ENCODE data around the gene TMEM238.
A peak's percentile ranks its signal among the peaks of the same experiment; 100 is the strongest.

TMEM238 gene

DNA sequence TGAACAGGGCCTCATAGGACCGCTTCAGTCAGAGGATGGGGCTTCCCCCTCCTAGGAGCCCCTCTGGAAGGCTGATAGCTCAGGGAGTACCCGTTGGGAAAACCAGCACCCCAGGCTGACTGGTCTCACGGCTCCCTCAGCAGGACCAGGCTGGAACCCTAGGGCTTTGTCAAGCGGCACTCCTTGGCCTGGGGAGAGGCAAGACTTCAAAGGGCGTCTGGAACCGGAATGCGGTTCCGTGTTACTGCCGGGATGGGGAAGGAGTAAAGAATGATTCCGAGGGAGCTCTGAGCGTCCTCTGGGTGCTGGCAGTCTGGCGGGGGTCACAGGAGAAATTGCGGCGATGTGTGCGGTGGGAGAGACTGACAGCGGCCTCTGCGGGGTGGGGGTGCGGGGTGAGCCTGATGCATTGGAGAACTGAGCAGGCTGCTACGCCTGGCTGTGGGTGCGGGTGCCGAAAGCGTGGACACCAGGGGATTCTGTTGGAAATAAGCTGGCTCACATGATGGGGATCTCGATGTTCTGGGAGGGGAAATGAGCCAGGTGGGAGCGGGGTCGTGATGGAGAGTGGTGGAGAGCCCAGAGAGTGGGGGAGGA, 31.4 kb downstream of the TMEM238 start:
- peaks cover 18 to 24% of the 10 kb centered on the region in 2 donors for H3K4me1 ChIP-seq (ENCODE audit: control insufficient read depth in 2 of 2, insufficient read depth in 1 of 2, low read depth in 1 of 2, low read length in 2 of 2)
- no peak overlapping the region for H4K8ac ChIP-seq (ENCODE audit: low read depth, low read length)
- no peak overlapping the region for H3K4me2 ChIP-seq (ENCODE audit: insufficient read depth, low read length, poor library complexity, severe bottlenecking)
- H2BK5ac ChIP-seq (ENCODE audit: low read length) = no peak overlapping the region
- H2BK12ac ChIP-seq (ENCODE audit: low read length) = no peak overlapping the region
- no peak overlapping the region for H3K27ac ChIP-seq (replicated peaks; ENCODE audit: low read length)
- H2AFZ ChIP-seq (ENCODE audit: low read length) = no peak overlapping the region
- WGBS, 2 donors (ENCODE audit: extremely low coverage in 2 of 2, insufficient read length in 2 of 2, insufficient replicate concordance in 1 of 2) = no CpG with 5 or more reads among the region's 25 CpGs
- no peak overlapping the region for H2BK120ac ChIP-seq (ENCODE audit: low read depth, low read length)
- H3K14ac ChIP-seq (ENCODE audit: low read length) = no peak overlapping the region
- H4K91ac ChIP-seq (ENCODE audit: low read depth, low read length, poor library complexity) = no peak overlapping the region
- H3K18ac ChIP-seq (ENCODE audit: low read length) = no peak overlapping the region
- peaks cover 7 to 59% (median 56%) of the 10 kb centered on the region in 3 experiments for H3K27me3 ChIP-seq (ENCODE audit: control insufficient read depth in 3 of 3, insufficient read depth in 3 of 3, low read depth in 1 of 3, low read length in 3 of 3)
- H3K79me1 ChIP-seq (ENCODE audit: low read depth, low read length) = no peaks in the 10 kb centered on the region
- H3K36me3 ChIP-seq (replicated peaks in 1 of 2; ENCODE audit: control insufficient read depth in 2 of 2, insufficient read depth in 2 of 2, low read length in 2 of 2) = peaks cover 2 to 6% of the 10 kb centered on the region in 2 donors
- no peak overlapping the region for H3K9ac ChIP-seq (ENCODE audit: low read depth, low read length, poor library complexity)
- no peak overlapping the region for H3K4ac ChIP-seq (ENCODE audit: low read length)
- DNase-seq (ENCODE audit: low spot score) = no peak
- H2AK5ac ChIP-seq (ENCODE audit: low read depth, low read length) = peak overlapping the region; percentile 36
- no peak overlapping the region for H3K4me3 ChIP-seq (ENCODE audit: low read length in 2 of 2)
- H2BK15ac ChIP-seq (ENCODE audit: low read length) = peak overlapping the region; percentile 17
- H3K9me3 ChIP-seq (replicated peaks in 1 of 2; ENCODE audit: control insufficient read depth in 2 of 2, insufficient read depth in 1 of 2, low read depth in 1 of 2, low read length in 2 of 2) = peaks cover 0 to 2% of the 10 kb centered on the region in 2 donors
- H3K23ac ChIP-seq (ENCODE audit: low read depth, low read length, poor library complexity) = no peak overlapping the region

- Histone ChIP-seq H3K4ac (ENCODE audit: low read length) (no peak overlapping the region), H2AFZ (ENCODE audit: low read length) (no peak overlapping the region), H4K8ac (ENCODE audit: low read depth, low read length) (no peak overlapping the region), H2BK15ac (ENCODE audit: low read length) (no peak overlapping the region), H3K79me1 (ENCODE audit: low read depth, low read length) (no peaks in the 10 kb centered on the region), H3K27ac (replicated peaks; ENCODE audit: low read length) (no peak overlapping the region), H3K4me3 (ENCODE audit: low read length in 2 of 2) (no peak overlapping the region), H3K36me3 (replicated peaks in 1 of 2; ENCODE audit: control insufficient read depth in 2 of 2, insufficient read depth in 2 of 2, low read length in 2 of 2) (peaks cover 3 to 12% of the 10 kb centered on the region in 2 donors), H3K4me1 (ENCODE audit: control insufficient read depth in 2 of 2, insufficient read depth in 1 of 2, low read depth in 1 of 2, low read length in 2 of 2) (peaks cover 19 to 24% of the 10 kb centered on the region in 2 donors), H2AK5ac (ENCODE audit: low read depth, low read length) (peak overlapping the region; percentile 27), H2BK120ac (ENCODE audit: low read depth, low read length) (no peak overlapping the region), H3K9me3 (replicated peaks in 1 of 2; ENCODE audit: control insufficient read depth in 2 of 2, insufficient read depth in 1 of 2, low read depth in 1 of 2, low read length in 2 of 2) (peaks cover 0 to 2% of the 10 kb centered on the region in 2 donors), H4K91ac (ENCODE audit: low read depth, low read length, poor library complexity) (no peak overlapping the region), H2BK12ac (ENCODE audit: low read length) (no peak overlapping the region), H3K23ac (ENCODE audit: low read depth, low read length, poor library complexity) (peak overlapping the region; percentile 50), H2BK5ac (ENCODE audit: low read length) (no peak overlapping the region), H3K14ac (ENCODE audit: low read length) (no peak overlapping the region), H3K4me2 (ENCODE audit: insufficient read depth, low read length, poor library complexity, severe bottlenecking) (no peak overlapping the region), H3K18ac (ENCODE audit: low read length) (peak overlapping the region; percentile 67), H3K9ac (ENCODE audit: low read depth, low read length, poor library complexity) (peak overlapping the region; percentile 60), H3K27me3 (ENCODE audit: control insufficient read depth in 3 of 3, insufficient read depth in 3 of 3, low read depth in 1 of 3, low read length in 3 of 3) (peaks cover 7 to 53% (median 52%) of the 10 kb centered on the region in 3 experiments)
- no CpG with 5 or more reads among the region's 6 CpGs for WGBS, 2 donors (ENCODE audit: extremely low coverage in 2 of 2, insufficient read length in 2 of 2, insufficient replicate concordance in 1 of 2)
- DNase-seq (ENCODE audit: low spot score) = no peak
Observed at GRCh38 chr19:55352040-55352439, 32.1 kb downstream of the TMEM238 start.

DNA sequence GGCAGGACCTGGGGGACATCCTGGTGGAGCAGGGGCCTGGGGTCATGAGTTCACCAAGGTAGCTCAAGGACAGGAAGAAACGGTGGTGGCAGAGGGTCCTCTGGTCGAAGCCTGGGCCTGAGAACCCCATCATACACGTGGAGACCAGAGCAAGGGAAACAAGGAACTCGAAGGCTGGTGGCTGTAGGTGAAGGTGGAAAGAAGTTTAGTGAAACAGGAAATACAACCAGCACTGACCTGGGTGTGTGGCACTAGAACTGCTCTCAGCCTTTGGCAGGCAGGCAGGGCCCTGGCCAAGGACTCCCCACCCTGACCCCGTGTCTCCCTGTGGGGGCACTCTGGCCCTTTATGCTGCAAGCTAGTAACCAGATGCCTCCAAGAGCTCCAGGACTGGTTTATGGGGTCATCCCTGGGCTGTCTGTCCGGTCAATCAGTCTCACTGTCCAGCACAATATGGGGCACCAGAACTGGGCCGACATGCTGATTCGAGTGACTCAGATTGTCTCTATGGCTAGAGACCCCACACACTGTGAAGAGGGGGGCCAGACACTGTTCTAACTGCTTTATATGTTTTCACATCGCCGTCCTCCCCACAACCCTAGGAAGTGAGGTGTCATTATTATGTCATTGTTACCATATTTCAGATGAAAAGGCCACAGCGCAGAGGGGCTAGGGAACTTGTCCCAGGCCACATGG, 33.3 kb downstream of the TMEM238 start:
- Histone ChIP-seq H4K8ac (ENCODE audit: low read depth, low read length) (no peak overlapping the region), H3K27ac (replicated peaks; ENCODE audit: low read length) (no peak overlapping the region), H3K9ac (ENCODE audit: low read depth, low read length, poor library complexity) (peak overlapping the region; percentile 21), H2AFZ (ENCODE audit: low read length) (no peak overlapping the region), H3K14ac (ENCODE audit: low read length) (peak overlapping the region; percentile 89), H2BK120ac (ENCODE audit: low read depth, low read length) (no peak overlapping the region), H3K9me3 (replicated peaks in 1 of 2; ENCODE audit: control insufficient read depth in 2 of 2, insufficient read depth in 1 of 2, low read depth in 1 of 2, low read length in 2 of 2) (peaks cover 0 to 2% of the 10 kb centered on the region in 2 donors), H3K36me3 (replicated peaks in 1 of 2; ENCODE audit: control insufficient read depth in 2 of 2, insufficient read depth in 2 of 2, low read length in 2 of 2) (peaks cover 5 to 20% of the 10 kb centered on the region in 2 donors), H3K4me1 (ENCODE audit: control insufficient read depth in 2 of 2, insufficient read depth in 1 of 2, low read depth in 1 of 2, low read length in 2 of 2) (peaks cover 19 to 24% of the 10 kb centered on the region in 2 donors), H3K18ac (ENCODE audit: low read length) (peak overlapping the region; percentile 71), H2BK15ac (ENCODE audit: low read length) (no peak overlapping the region), H3K4me2 (ENCODE audit: insufficient read depth, low read length, poor library complexity, severe bottlenecking) (no peak overlapping the region), H3K27me3 (ENCODE audit: control insufficient read depth in 3 of 3, insufficient read depth in 3 of 3, low read depth in 1 of 3, low read length in 3 of 3) (peaks cover 7 to 46% (median 40%) of the 10 kb centered on the region in 3 experiments), H2AK5ac (ENCODE audit: low read depth, low read length) (peak overlapping the region; percentile 81), H2BK5ac (ENCODE audit: low read length) (peak overlapping the region; percentile 24), H3K4ac (ENCODE audit: low read length) (peak overlapping the region; percentile 27), H4K91ac (ENCODE audit: low read depth, low read length, poor library complexity) (peak overlapping the region; percentile 92), H2BK12ac (ENCODE audit: low read length) (peak overlapping the region; percentile 22), H3K23ac (ENCODE audit: low read depth, low read length, poor library complexity) (peak overlapping the region; percentile 65), H3K4me3 (ENCODE audit: low read length in 2 of 2) (no peak overlapping the region), H3K79me1 (ENCODE audit: low read depth, low read length) (no peaks in the 10 kb centered on the region)
- DNase-seq (ENCODE audit: low spot score) = no peak
- no CpG with 5 or more reads among the region's 11 CpGs for WGBS, 2 donors (ENCODE audit: extremely low coverage in 2 of 2, insufficient read length in 2 of 2, insufficient replicate concordance in 1 of 2)

- Histone ChIP-seq H3K23ac (ENCODE audit: low read depth, low read length, poor library complexity) (peak overlapping the region; percentile 81), H3K27ac (replicated peaks; ENCODE audit: low read length) (peak overlapping the region; percentile 46), H2BK15ac (ENCODE audit: low read length) (no peak overlapping the region), H3K36me3 (replicated peaks in 1 of 2; ENCODE audit: control insufficient read depth in 2 of 2, insufficient read depth in 2 of 2, low read length in 2 of 2) (peaks cover 17 to 39% of the 10 kb centered on the region in 2 donors), H3K9me3 (replicated peaks in 1 of 2; ENCODE audit: control insufficient read depth in 2 of 2, insufficient read depth in 1 of 2, low read depth in 1 of 2, low read length in 2 of 2) (peaks cover 0 to 2% of the 10 kb centered on the region in 2 donors), H3K27me3 (ENCODE audit: control insufficient read depth in 3 of 3, insufficient read depth in 3 of 3, low read depth in 1 of 3, low read length in 3 of 3) (peaks cover 0 to 25% (median 21%) of the 10 kb centered on the region in 3 experiments), H3K4ac (ENCODE audit: low read length) (no peak overlapping the region), H2AFZ (ENCODE audit: low read length) (no peak overlapping the region), H3K4me2 (ENCODE audit: insufficient read depth, low read length, poor library complexity, severe bottlenecking) (no peak overlapping the region), H4K91ac (ENCODE audit: low read depth, low read length, poor library complexity) (no peak overlapping the region), H2BK12ac (ENCODE audit: low read length) (peak overlapping the region; percentile 73), H2BK120ac (ENCODE audit: low read depth, low read length) (no peak overlapping the region), H2BK5ac (ENCODE audit: low read length) (no peak overlapping the region), H3K4me3 (ENCODE audit: low read length in 2 of 2) (no peak overlapping the region), H3K18ac (ENCODE audit: low read length) (peak overlapping the region; percentile 84), H4K8ac (ENCODE audit: low read depth, low read length) (no peak overlapping the region), H3K9ac (ENCODE audit: low read depth, low read length, poor library complexity) (peak overlapping the region; percentile 78), H3K4me1 (ENCODE audit: control insufficient read depth in 2 of 2, insufficient read depth in 1 of 2, low read depth in 1 of 2, low read length in 2 of 2) (peaks cover 19 to 21% of the 10 kb centered on the region in 2 donors), H3K14ac (ENCODE audit: low read length) (peak overlapping the region; percentile 95), H2AK5ac (ENCODE audit: low read depth, low read length) (peak overlapping the region; percentile 87), H3K79me1 (ENCODE audit: low read depth, low read length) (peaks cover 2% of the 10 kb centered on the region)
- WGBS, 2 donors (ENCODE audit: extremely low coverage in 2 of 2, insufficient read length in 2 of 2, insufficient replicate concordance in 1 of 2) = no CpG with 5 or more reads among the region's 22 CpGs
- no peak for DNase-seq (ENCODE audit: low spot score)
Observed at GRCh38 chr19:55348317-55349034, 35.6 kb downstream of the TMEM238 start.

Measured in neuronal stem cell (in vitro differentiated cells).